ENCODE measurements around the gene PIK3CD.
"Not testable (repeated sequence)": the region's sequence is repeated elsewhere in the genome, so short reads cannot be mapped to it uniquely, and the experiment has no call there.

Gene PIK3CD

GRCh38 chr1:9654834-9655723 lies 3.5 kb downstream of the PIK3CD start:
- no peak for DNase-seq

GRCh38 chr1:9655836-9656235 lies 4.3 kb downstream of the PIK3CD start:
- no peak for DNase-seq

- no peak for DNase-seq
These were observed 6.0 kb downstream of the PIK3CD start for GRCh38 chr1:9657521-9658032.

GRCh38 chr1:9658199-9658598 lies 6.7 kb downstream of the PIK3CD start:
- no peak for DNase-seq

- no peak for DNase-seq
These were observed 7.8 kb downstream of the PIK3CD start for GRCh38 chr1:9659328-9659727.

- no peak for DNase-seq
These were observed 11.7 kb downstream of the PIK3CD start for GRCh38 chr1:9663257-9663656.

GRCh38 chr1:9665193-9665592 lies 13.7 kb downstream of the PIK3CD start:
- no peak for DNase-seq

GRCh38 chr1:9668080-9668479 lies 16.5 kb downstream of the PIK3CD start:
- DNase-seq: no peak

- DNase-seq: no peak
These were observed 18.6 kb downstream of the PIK3CD start for GRCh38 chr1:9670085-9670484.

GRCh38 chr1:9671377-9672140 lies 20.0 kb downstream of the PIK3CD start:
- no peak for DNase-seq

- no peak for DNase-seq
These were observed 20.9 kb downstream of the PIK3CD start for GRCh38 chr1:9672444-9672843.

GRCh38 chr1:9675393-9675792 lies 23.9 kb downstream of the PIK3CD start:
- DNase-seq: no peak

GRCh38 chr1:9676128-9676527 lies 24.6 kb downstream of the PIK3CD start:
- DNase-seq: not testable (repeated sequence)

GRCh38 chr1:9676815-9677393 lies 25.4 kb downstream of the PIK3CD start:
- no peak for DNase-seq

GRCh38 chr1:9680091-9680490 lies 28.6 kb downstream of the PIK3CD start:
- no peak for DNase-seq

- no peak for DNase-seq
These were observed 29.3 kb downstream of the PIK3CD start for GRCh38 chr1:9680828-9681227.

- no peak for DNase-seq
These were observed 33.3 kb downstream of the PIK3CD start for GRCh38 chr1:9684801-9685200.

GRCh38 chr1:9687120-9687873 lies 35.8 kb downstream of the PIK3CD start:
- DNase-seq: peak; percentile 24

GRCh38 chr1:9687874-9688582 lies 36.5 kb downstream of the PIK3CD start:
- DNase-seq: no peak

- DNase-seq: no peak
These were observed 37.1 kb downstream of the PIK3CD start for GRCh38 chr1:9688599-9688998.

GRCh38 chr1:9689011-9689706 lies 37.6 kb downstream of the PIK3CD start:
- DNase-seq: peak; percentile 46
